HEK293 (cell line): Measurements from ENCODE around the gene GNB1.

Experiments used
- CTCF ChIA-PET: fragments of 350-600 bp; formaldehyde crosslinking; extraction: SDS; loops from one replicate; lab custom pipeline; 2021; ENCODE audit warnings: antibody characterized with exemption; lab: Yijun Ruan, JAX
- POLR2A ChIA-PET: fragments of 300-600 bp; formaldehyde crosslinking; extraction: SDS; loops from one replicate; lab custom pipeline; 2020; ENCODE audit warnings: antibody characterized with exemption, inconsistent platforms; lab: Yijun Ruan, JAX
- H3K27ac ChIP-seq: fragments of 200-500 bp; sonication (Bioruptor generic); 2 replicates; pipeline ENCODE4 v1.5.1; 2014; ENCODE audit warnings: low read depth, low read length, control low read depth, inconsistent platforms; ENCODE audit errors: extremely low read depth
- H3K36me3 ChIP-seq, 2 experiments: fragments of 200-500 bp in 1 of 2; sonication (Bioruptor generic) in 1 of 2; 1 replicate in 1 of 2; 2 replicates in 1 of 2; pipeline ENCODE4 v1.5.1; 2014 to 2017; ENCODE audit warnings: inconsistent platforms in 2 of 2, low read length in 2 of 2; ENCODE audit not compliant: control insufficient read depth in 2 of 2, insufficient read depth in 1 of 2
- H3K4me1 ChIP-seq: fragments of 200-500 bp; sonication (Bioruptor generic); 2 replicates; pipeline ENCODE4 v1.5.1; 2014; ENCODE audit warnings: mild to moderate bottlenecking, low read length, inconsistent platforms; ENCODE audit not compliant: control insufficient read depth, insufficient read depth
- H3K4me3 ChIP-seq: 2 replicates; pipeline ENCODE4 v1.5.1; 2011; ENCODE audit warnings: low read depth, mild to moderate bottlenecking, control low read depth, low read length, moderate library complexity
- H3K9me3 ChIP-seq: fragments of 200-500 bp; sonication (Bioruptor generic); 2 replicates; pipeline ENCODE4 v1.5.1; 2014; ENCODE audit warnings: low read depth, low read length, inconsistent platforms; ENCODE audit not compliant: control insufficient read depth, insufficient read depth
- FEZF1 ChIP-seq: fragments of 450-650 bp; formaldehyde crosslinking; IDR thresholded peaks from 2 replicates; pipeline ENCODE4 v1.5.1; 2016; ENCODE audit warnings: missing biosample characterization, missing genetic modification characterization
- GLI2 ChIP-seq: fragments of 450-650 bp; formaldehyde crosslinking; IDR thresholded peaks from 2 replicates; pipeline ENCODE4; 2017; ENCODE audit warnings: missing biosample characterization, missing genetic modification characterization, low read depth, borderline replicate concordance
- GLIS2 ChIP-seq: fragments of 450-650 bp; formaldehyde crosslinking; IDR thresholded peaks from 2 replicates; pipeline ENCODE4 v1.5.1; 2016; ENCODE audit warnings: missing biosample characterization, missing genetic modification characterization
- KLF8 ChIP-seq: fragments of 450-650 bp; formaldehyde crosslinking; IDR thresholded peaks from 2 replicates; pipeline ENCODE4 v1.5.1; 2016; ENCODE audit warnings: missing biosample characterization, missing genetic modification characterization
- MZF1 ChIP-seq: fragments of 450-650 bp; formaldehyde crosslinking; IDR thresholded peaks from 2 replicates; pipeline ENCODE4 v1.5.1; 2017; ENCODE audit warnings: missing biosample characterization, missing genetic modification characterization, borderline replicate concordance
- OSR2 ChIP-seq: fragments of 450-650 bp; formaldehyde crosslinking; IDR thresholded peaks from 2 replicates; pipeline ENCODE4 v1.5.1; 2016; ENCODE audit warnings: missing biosample characterization, missing genetic modification characterization
- REPIN1 ChIP-seq: fragments of 450-650 bp; formaldehyde crosslinking; IDR thresholded peaks from 2 replicates; pipeline ENCODE4 v1.5.1; 2017; ENCODE audit warnings: missing biosample characterization, missing genetic modification characterization, low read depth
- SCRT1 ChIP-seq: fragments of 450-650 bp; formaldehyde crosslinking; IDR thresholded peaks from 2 replicates; pipeline ENCODE4 v1.5.1; 2016; ENCODE audit warnings: missing biosample characterization, missing genetic modification characterization, borderline replicate concordance
- TCF7L2 ChIP-seq: IDR thresholded peaks from 2 replicates; pipeline ENCODE4 v1.6.1; 2011; ENCODE audit warnings: low read depth, mild to moderate bottlenecking, inconsistent platforms, low read length, moderate library complexity, borderline replicate concordance
- YY1 ChIP-seq: fragments of 450-650 bp; formaldehyde crosslinking; IDR thresholded peaks from 2 replicates; pipeline ENCODE4 v1.5.1; 2018; ENCODE audit warnings: missing biosample characterization, missing genetic modification characterization
- ZBTB21 ChIP-seq: fragments of 450-650 bp; formaldehyde crosslinking; IDR thresholded peaks from 2 replicates; pipeline ENCODE4 v1.5.1; 2017; ENCODE audit warnings: missing biosample characterization, missing genetic modification characterization
- ZBTB48 ChIP-seq: fragments of 450-650 bp; formaldehyde crosslinking; IDR thresholded peaks from 2 replicates; pipeline ENCODE4 v1.5.1; 2016; ENCODE audit warnings: missing biosample characterization, missing genetic modification characterization
- ZFP41 ChIP-seq: fragments of 450-650 bp; formaldehyde crosslinking; IDR thresholded peaks from 2 replicates; pipeline ENCODE4 v1.5.1; 2016; ENCODE audit warnings: missing biosample characterization, missing genetic modification characterization, borderline replicate concordance
- ZNF155 ChIP-seq: fragments of 450-650 bp; formaldehyde crosslinking; IDR thresholded peaks from 2 replicates; pipeline ENCODE4 v1.5.1; 2016; ENCODE audit warnings: missing biosample characterization, missing genetic modification characterization
- ZNF223 ChIP-seq: fragments of 450-650 bp; formaldehyde crosslinking; IDR thresholded peaks from 2 replicates; pipeline ENCODE4 v1.5.1; 2016; ENCODE audit warnings: missing biosample characterization, missing genetic modification characterization
- ZNF335 ChIP-seq: fragments of 450-650 bp; formaldehyde crosslinking; conservative IDR thresholded peaks from 2 replicates; pipeline ENCODE4 v1.5.1; 2016; ENCODE audit warnings: missing biosample characterization, missing genetic modification characterization
- ZNF366 ChIP-seq: fragments of 450-650 bp; formaldehyde crosslinking; conservative IDR thresholded peaks from 2 replicates; pipeline ENCODE4 v1.5.1; 2016; ENCODE audit warnings: missing biosample characterization, missing genetic modification characterization
- ZNF404 ChIP-seq: fragments of 450-650 bp; formaldehyde crosslinking; IDR thresholded peaks from 2 replicates; pipeline ENCODE4 v1.5.1; 2017; ENCODE audit warnings: missing biosample characterization, missing genetic modification characterization
- ZNF449 ChIP-seq: fragments of 450-650 bp; formaldehyde crosslinking; IDR thresholded peaks from 2 replicates; pipeline ENCODE4 v1.5.1; 2017; ENCODE audit warnings: missing biosample characterization, mild to moderate bottlenecking, missing genetic modification characterization, moderate library complexity
- ZNF548 ChIP-seq: fragments of 450-650 bp; formaldehyde crosslinking; IDR thresholded peaks from 2 replicates; pipeline ENCODE4 v1.5.1; 2016; ENCODE audit warnings: missing biosample characterization, missing genetic modification characterization
- ZNF580 ChIP-seq: fragments of 450-650 bp; formaldehyde crosslinking; IDR thresholded peaks from 2 replicates; pipeline ENCODE4 v1.5.1; 2016; ENCODE audit warnings: missing biosample characterization, missing genetic modification characterization
- ZNF626 ChIP-seq: fragments of 450-650 bp; sonication (Bioruptor Pico); formaldehyde crosslinking; IDR thresholded peaks from 2 replicates; pipeline ENCODE4 v1.5.1; 2018; ENCODE audit warnings: missing biosample characterization, missing genetic modification characterization, inconsistent platforms
- ZNF629 ChIP-seq: fragments of 450-650 bp; formaldehyde crosslinking; IDR thresholded peaks from 2 replicates; pipeline ENCODE4 v1.5.1; 2017; ENCODE audit warnings: missing biosample characterization, missing genetic modification characterization
- ZNF670 ChIP-seq: fragments of 450-650 bp; formaldehyde crosslinking; IDR thresholded peaks from 2 replicates; pipeline ENCODE4 v1.5.1; 2016; ENCODE audit warnings: missing biosample characterization, missing genetic modification characterization, low read depth
- ZNF707 ChIP-seq: fragments of 450-650 bp; formaldehyde crosslinking; IDR thresholded peaks from 2 replicates; pipeline ENCODE4 v1.5.1; 2016; ENCODE audit warnings: missing biosample characterization, missing genetic modification characterization
- ZNF76 ChIP-seq: fragments of 450-650 bp; formaldehyde crosslinking; IDR thresholded peaks from 2 replicates; pipeline ENCODE4; 2016; ENCODE audit warnings: low read depth, missing biosample characterization, missing genetic modification characterization, borderline replicate concordance
- ZSCAN23 ChIP-seq: fragments of 450-650 bp; formaldehyde crosslinking; IDR thresholded peaks from 2 replicates; pipeline ENCODE4 v1.5.1; 2016; ENCODE audit warnings: missing biosample characterization, missing genetic modification characterization
- TF ChIP-seq, protein P1 (sequence below): fragments of 450-650 bp; formaldehyde crosslinking; IDR thresholded peaks from 2 replicates; pipeline ENCODE4 v1.5.1; 2017; ENCODE audit warnings: missing biosample characterization, missing genetic modification characterization
- TF ChIP-seq, protein P2 (sequence below): sonication (generic); formaldehyde crosslinking; IDR thresholded peaks from 2 replicates; pipeline ENCODE4 v1.8.1; 2022; ENCODE audit warnings: mild to moderate bottlenecking, moderate library complexity, missing genetic modification reagents
- TF ChIP-seq, protein P3 (sequence below): fragments of 450-650 bp; formaldehyde crosslinking; IDR thresholded peaks from 2 replicates; pipeline ENCODE4 v1.5.1; 2016; ENCODE audit warnings: missing biosample characterization, missing genetic modification characterization

The GNB1 gene

DNA sequence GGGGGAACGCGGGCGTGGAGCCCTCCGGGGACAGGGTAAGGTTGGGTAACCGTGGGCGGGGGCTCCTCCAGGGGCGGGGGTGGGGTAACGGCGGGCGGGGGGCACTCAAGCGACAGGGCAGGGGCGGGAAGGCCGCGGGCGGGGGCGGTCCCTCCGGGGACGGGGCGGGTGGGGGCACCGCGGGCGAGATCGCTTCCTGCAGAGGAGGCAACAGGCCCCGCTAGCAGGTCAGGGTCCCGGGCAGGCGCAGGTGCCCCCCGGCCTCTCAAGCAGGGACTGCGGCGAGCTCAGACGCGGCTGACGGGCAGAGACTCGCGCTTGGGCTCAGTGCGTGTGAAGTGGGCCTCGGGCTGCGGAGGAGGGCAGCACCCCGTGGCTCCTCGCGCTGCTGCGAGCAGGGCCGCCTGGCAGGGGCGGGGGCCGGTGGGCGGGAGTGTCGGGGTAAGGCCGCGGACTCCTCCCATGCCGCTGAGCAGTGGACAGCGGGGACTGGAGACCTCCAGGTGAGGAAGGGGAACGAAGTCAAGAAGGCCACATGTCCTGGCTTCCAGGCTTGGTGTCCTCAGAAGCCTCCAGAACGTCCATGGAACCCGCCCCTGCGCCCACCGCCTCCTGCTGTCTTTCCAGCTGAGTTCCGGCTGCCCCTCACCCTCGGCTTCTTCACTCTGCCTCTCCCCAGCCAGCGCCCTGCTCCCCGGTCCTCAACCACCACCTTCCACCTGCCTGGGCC lies 627 bp upstream of the GNB1 start (continued):
- TF ChIP-seq ZNF449 (tag by site-specific recombination) (no peak), SCRT1 (tag by site-specific recombination) (no peak), ZNF629 (no peak)

- Histone ChIP-seq H3K4me1 (peaks cover 8% of the 10 kb centered on the region), H3K36me3 (peaks cover 0 to 2% of the 10 kb centered on the region in 2 experiments; a peak in 1 of 3 replicates)
- CTCF ChIA-PET: no interaction called here
- TF ChIP-seq, protein P1, sequence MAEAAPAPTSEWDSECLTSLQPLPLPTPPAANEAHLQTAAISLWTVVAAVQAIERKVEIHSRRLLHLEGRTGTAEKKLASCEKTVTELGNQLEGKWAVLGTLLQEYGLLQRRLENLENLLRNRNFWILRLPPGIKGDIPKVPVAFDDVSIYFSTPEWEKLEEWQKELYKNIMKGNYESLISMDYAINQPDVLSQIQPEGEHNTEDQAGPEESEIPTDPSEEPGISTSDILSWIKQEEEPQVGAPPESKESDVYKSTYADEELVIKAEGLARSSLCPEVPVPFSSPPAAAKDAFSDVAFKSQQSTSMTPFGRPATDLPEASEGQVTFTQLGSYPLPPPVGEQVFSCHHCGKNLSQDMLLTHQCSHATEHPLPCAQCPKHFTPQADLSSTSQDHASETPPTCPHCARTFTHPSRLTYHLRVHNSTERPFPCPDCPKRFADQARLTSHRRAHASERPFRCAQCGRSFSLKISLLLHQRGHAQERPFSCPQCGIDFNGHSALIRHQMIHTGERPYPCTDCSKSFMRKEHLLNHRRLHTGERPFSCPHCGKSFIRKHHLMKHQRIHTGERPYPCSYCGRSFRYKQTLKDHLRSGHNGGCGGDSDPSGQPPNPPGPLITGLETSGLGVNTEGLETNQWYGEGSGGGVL (tag by site-specific recombination): no peak; the same call in 1 of the 2 replicates
- TF ChIP-seq ZFP41 (no peak), ZNF155 (tag by site-specific recombination) (no peak), ZNF670 (no peak), ZNF580 (no peak), ZSCAN23 (tag by site-specific recombination) (no peak), ZBTB48 (tag by site-specific recombination) (no peak), GLI2 (tag by site-specific recombination) (no peak), REPIN1 (tag by site-specific recombination) (no peak), FEZF1 (no peak), GLIS2 (tag by site-specific recombination) (no peak), ZBTB21 (tag by site-specific recombination) (no peak), ZNF366 (no peak), ZNF548 (no peak), TCF7L2 (0 out of 2 replicates have a peak, but pooled peaks have one; percentile 30), ZNF626 (no peak), KLF8 (tag by site-specific recombination) (peak; percentile 56; the same call in 1 of the 2 replicates), ZNF223 (tag by site-specific recombination) (no peak), ZNF335 (peak; percentile 84), OSR2 (tag by site-specific recombination) (no peak), ZNF707 (no peak), ZNF404 (tag by site-specific recombination) (no peak), YY1 (tag by site-specific recombination) (peak; percentile 67; the same call in 1 of the 2 replicates), ZNF76 (tag by site-specific recombination) (peak; percentile 81; the same call in 1 of the 2 replicates), MZF1 (tag by site-specific recombination) (no peak)
- TF ChIP-seq, protein P2, sequence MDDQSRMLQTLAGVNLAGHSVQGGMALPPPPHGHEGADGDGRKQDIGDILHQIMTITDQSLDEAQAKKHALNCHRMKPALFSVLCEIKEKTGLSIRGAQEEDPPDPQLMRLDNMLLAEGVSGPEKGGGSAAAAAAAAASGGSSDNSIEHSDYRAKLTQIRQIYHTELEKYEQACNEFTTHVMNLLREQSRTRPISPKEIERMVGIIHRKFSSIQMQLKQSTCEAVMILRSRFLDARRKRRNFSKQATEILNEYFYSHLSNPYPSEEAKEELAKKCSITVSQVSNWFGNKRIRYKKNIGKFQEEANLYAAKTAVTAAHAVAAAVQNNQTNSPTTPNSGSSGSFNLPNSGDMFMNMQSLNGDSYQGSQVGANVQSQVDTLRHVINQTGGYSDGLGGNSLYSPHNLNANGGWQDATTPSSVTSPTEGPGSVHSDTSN (CRISPR knock-in tag): no peak
- TF ChIP-seq, protein P3, sequence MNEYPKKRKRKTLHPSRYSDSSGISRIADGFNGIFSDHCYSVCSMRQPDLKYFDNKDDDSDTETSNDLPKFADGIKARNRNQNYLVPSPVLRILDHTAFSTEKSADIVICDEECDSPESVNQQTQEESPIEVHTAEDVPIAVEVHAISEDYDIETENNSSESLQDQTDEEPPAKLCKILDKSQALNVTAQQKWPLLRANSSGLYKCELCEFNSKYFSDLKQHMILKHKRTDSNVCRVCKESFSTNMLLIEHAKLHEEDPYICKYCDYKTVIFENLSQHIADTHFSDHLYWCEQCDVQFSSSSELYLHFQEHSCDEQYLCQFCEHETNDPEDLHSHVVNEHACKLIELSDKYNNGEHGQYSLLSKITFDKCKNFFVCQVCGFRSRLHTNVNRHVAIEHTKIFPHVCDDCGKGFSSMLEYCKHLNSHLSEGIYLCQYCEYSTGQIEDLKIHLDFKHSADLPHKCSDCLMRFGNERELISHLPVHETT (tag by site-specific recombination): no peak
Measured at GRCh38 chr1:1889847-1890505, 911 bp downstream of the GNB1 start.

More at GRCh38 chr1:1889847-1890505, 911 bp downstream of the GNB1 start:
- Histone ChIP-seq H3K4me3 (peak overlapping the region; percentile 88), H3K9me3 (no peaks in the 10 kb centered on the region), H3K27ac (peak overlapping the region; percentile 96)
- POLR2A ChIA-PET: no interaction called here
